A673 (cell line): ENCODE measurements around the gene OSGIN1. TPM values are rescaled to one million over a fixed set of nuclear protein-coding genes. Genes with fewer than 3 reads are reported as not detected.

ENCODE experiments used
- BruUV-seq: library from RNA; stranded (reverse); fragments of 400-500 nt; replicated peaks from 2 replicates; lab custom pipeline; 2021; lab: Mats Ljungman, UMichigan
- CTCF ChIA-PET: fragments of 300-600 bp; sonication (Branson Sonifier 250); formaldehyde crosslinking; loops from one replicate; lab custom pipeline; 2022; ENCODE audit warnings: antibody characterized with exemption; lab: Charles Lee
- POLR2A ChIA-PET: fragments of 300-600 bp; sonication (Branson Sonifier 250); formaldehyde crosslinking; loops from one replicate; lab custom pipeline; 2022; ENCODE audit warnings: antibody characterized with exemption; ENCODE audit not compliant: low non-redundant PET; lab: Charles Lee
- DNase-seq: peaks from one replicate; pipeline ENCODE4 v3.0.0-alpha.2; 2015; ENCODE audit warnings: low spot score
- H3K27ac ChIP-seq: fragments of 200-600 bp; sonication (generic); 2 replicates; pipeline ENCODE4 v1.5.1; 2016; ENCODE audit warnings: mixed run types, low read depth, mild to moderate bottlenecking, mixed read lengths, antibody characterized with exemption, low read length; ENCODE audit not compliant: poor library complexity, severe bottlenecking
- H3K27me3 ChIP-seq: fragments of 200-600 bp; sonication (generic); replicated peaks from 2 replicates; pipeline ENCODE4 v1.6.1; 2017; ENCODE audit warnings: mixed run types, low read depth, mild to moderate bottlenecking, mixed read lengths, antibody characterized with exemption, low read length; ENCODE audit not compliant: insufficient read depth, poor library complexity
- H3K36me3 ChIP-seq: fragments of 200-600 bp; sonication (generic); 2 replicates; pipeline ENCODE4 v1.6.1; 2016; ENCODE audit warnings: mixed run types, mild to moderate bottlenecking, mixed read lengths, antibody characterized with exemption, low read length; ENCODE audit not compliant: insufficient read depth, poor library complexity, severe bottlenecking
- H3K4me1 ChIP-seq: fragments of 200-600 bp; sonication (generic); 2 replicates; pipeline ENCODE4 v1.6.1; 2017; ENCODE audit warnings: mixed run types, mild to moderate bottlenecking, mixed read lengths, antibody characterized with exemption, low read length; ENCODE audit not compliant: insufficient read depth, poor library complexity, severe bottlenecking
- H3K4me3 ChIP-seq: fragments of 200-600 bp; sonication (generic); 2 replicates; pipeline ENCODE4 v1.5.1; 2016; ENCODE audit warnings: low read depth, mixed run types, mild to moderate bottlenecking, mixed read lengths, low read length; ENCODE audit not compliant: poor library complexity, severe bottlenecking
- H3K9me3 ChIP-seq: fragments of 200-600 bp; sonication (generic); 2 replicates; pipeline ENCODE4 v1.6.1; 2016; ENCODE audit warnings: mixed run types, low read depth, mild to moderate bottlenecking, mixed read lengths, antibody characterized with exemption, low read length; ENCODE audit not compliant: poor library complexity, severe bottlenecking
- CTCF ChIP-seq: fragments of 300-800, 200-600 bp; sonication (generic); conservative IDR thresholded peaks from 2 replicates; pipeline ENCODE4 v1.5.1; 2017; ENCODE audit warnings: low read depth, mild to moderate bottlenecking, antibody characterized with exemption, low read length, moderate library complexity, mixed read lengths
- EZH2 ChIP-seq: fragments of 200-600 bp; sonication (generic); IDR thresholded peaks from 2 replicates; pipeline ENCODE4 v1.6.1; 2017; ENCODE audit warnings: borderline replicate concordance, low read depth, mild to moderate bottlenecking, mixed read lengths, antibody characterized with exemption, low read length; ENCODE audit not compliant: poor library complexity, severe bottlenecking
- intact Hi-C: fragments of 100-400 bp; cut with micrococcal nuclease; formaldehyde crosslinking; loops from one replicate; pipeline ENCODE4 v1.10.0; 2022; ENCODE audit not compliant: unreplicated experiment
- total RNA-seq: library from RNA; stranded (reverse); gene quantifications from 2 replicates; pipeline ENCODE4 v1.2.3, GENCODE V29; 2021

Gene OSGIN1
- total RNA-seq, 1 experiment from 2014 or later, result 2.4 TPM

- H3K27me3 ChIP-seq, result no peaks in the 10 kb centered on the region
- no peak overlapping the region for H3K4me3 ChIP-seq
- no peaks in the 10 kb centered on the region for H3K9me3 ChIP-seq
- TF ChIP-seq CTCF (no peak), EZH2 (no peak)
- no peak for DNase-seq
- ChIA-PET POLR2A (no interaction called here), CTCF (no interaction called here)
- H3K36me3 ChIP-seq, result no peaks in the 10 kb centered on the region
- H3K27ac ChIP-seq, result no peak overlapping the region
- intact Hi-C loops, result no loop called here
- no TSS peak for BruUV-seq
- no peaks in the 10 kb centered on the region for H3K4me1 ChIP-seq
Measured at GRCh38 chr16:83946154-83946780, 6.8 kb upstream of the OSGIN1 start.

GRCh38 chr16:83946781-83947566 lies 6.1 kb upstream of the OSGIN1 start:
- no peak for DNase-seq

GRCh38 chr16:83947642-83948234 lies 5.3 kb upstream of the OSGIN1 start:
- no peak overlapping the region for H3K27ac ChIP-seq
- no peaks in the 10 kb centered on the region for H3K9me3 ChIP-seq
- POLR2A ChIA-PET, result no interaction called here
- BruUV-seq, result no TSS peak
- no peak overlapping the region for H3K4me3 ChIP-seq
- H3K4me1 ChIP-seq, result peaks cover 4% of the 10 kb centered on the region
- intact Hi-C loops, result no loop called here
- H3K27me3 ChIP-seq, result no peaks in the 10 kb centered on the region
- CTCF ChIA-PET, result no interaction called here
- DNase-seq, result no peak
- H3K36me3 ChIP-seq, result no peaks in the 10 kb centered on the region
- TF ChIP-seq EZH2, result no peak
- no peak for TF ChIP-seq CTCF

More at GRCh38 chr16:83946781-83947566, 6.1 kb upstream of the OSGIN1 start:
- no peaks in the 10 kb centered on the region for H3K9me3 ChIP-seq
- no peak overlapping the region for H3K27ac ChIP-seq
- TF ChIP-seq CTCF, result no peak
- no peak for TF ChIP-seq EZH2
- no peak overlapping the region for H3K4me3 ChIP-seq
- no peaks in the 10 kb centered on the region for H3K36me3 ChIP-seq
- ChIA-PET CTCF (no interaction called here), POLR2A (no interaction called here)
- no peaks in the 10 kb centered on the region for H3K4me1 ChIP-seq
- no TSS peak for BruUV-seq
- H3K27me3 ChIP-seq, result no peaks in the 10 kb centered on the region
- intact Hi-C loops, result no loop called here
